Stimulated activated CD4-positive, alpha-beta T cell treated with anti-CD3 and anti-CD28 coated beads, Interleukin-2, amount 100 ng/mL, for 24 hours (primary cell): ENCODE measurements around the gene MTUS2.
"Not testable (repeated sequence)": the region's sequence is repeated elsewhere in the genome, so short reads cannot be mapped to it uniquely, and the experiment has no call there.

Source experiments
- DNase-seq, 2 donors: peaks; one replicate each; pipeline ENCODE4 v3.0.0-alpha.2; 2020

Gene MTUS2

DNA sequence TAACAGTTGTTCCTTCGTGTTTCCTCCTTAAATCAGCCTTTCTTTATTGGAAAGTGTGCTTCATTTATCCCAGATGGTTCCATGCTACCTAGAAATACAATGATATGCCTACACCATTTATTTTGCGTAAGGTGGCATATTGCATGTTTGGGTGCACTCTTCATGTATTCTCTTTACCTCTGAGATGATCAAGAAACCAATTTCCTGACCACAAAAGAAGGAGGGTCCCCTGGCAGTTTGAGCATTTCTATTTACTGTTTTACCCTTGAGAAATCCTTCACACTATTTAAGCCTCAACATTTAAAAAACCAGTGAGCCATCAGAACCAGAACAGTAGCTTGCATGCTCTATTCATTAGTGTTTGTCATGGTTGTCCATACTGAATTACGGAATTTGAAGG, 354.0 kb downstream of the MTUS2 start:
- no peak for DNase-seq

DNA sequence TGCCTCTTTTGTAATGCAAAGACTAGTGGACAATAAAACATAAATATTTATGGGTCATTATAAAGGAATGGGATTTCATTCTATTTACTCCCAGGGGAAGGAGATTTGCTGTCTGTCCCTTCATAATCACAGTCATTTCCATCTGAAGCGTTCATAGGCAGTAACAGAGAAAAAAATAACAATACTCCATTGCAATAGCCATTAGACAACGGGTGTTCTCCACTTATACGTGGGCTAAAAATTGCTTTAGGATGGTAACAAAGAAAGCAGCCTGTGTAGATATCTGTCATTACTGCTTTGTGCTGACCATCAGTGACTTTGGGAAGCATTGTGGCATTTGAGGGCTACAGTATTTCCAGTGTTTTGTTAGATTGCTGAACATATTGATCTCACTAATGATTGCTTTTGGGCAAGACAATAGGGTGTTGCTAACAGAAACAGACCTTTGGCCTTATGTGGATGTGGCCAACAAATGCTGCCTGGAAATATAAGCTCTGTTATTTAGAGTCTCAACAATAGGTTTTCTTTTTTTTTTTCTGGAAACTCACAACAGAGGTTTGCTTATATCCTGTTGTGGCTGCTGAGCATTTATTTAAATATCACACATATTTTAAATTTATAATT, 355.2 kb downstream of the MTUS2 start:
- no peak for DNase-seq

DNA sequence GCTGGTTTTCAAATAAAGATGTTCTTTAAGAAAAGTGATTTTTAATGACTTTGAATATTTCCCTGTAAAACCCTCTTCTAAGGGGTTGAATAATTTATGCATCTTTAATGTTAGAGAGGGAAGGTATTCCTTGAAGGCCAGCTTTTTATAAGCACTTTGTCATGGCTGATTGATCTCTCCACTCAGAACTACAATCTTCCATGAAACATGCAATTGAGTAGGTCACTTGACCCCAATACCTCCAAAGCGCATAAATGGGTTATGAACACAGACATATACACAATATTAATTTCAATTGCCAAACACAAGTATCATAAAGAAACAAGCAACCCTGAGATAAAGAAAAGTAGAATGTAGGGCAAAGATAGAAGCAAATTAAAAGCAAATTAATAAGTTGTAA, 359.9 kb downstream of the MTUS2 start:
- no peak for DNase-seq

DNA sequence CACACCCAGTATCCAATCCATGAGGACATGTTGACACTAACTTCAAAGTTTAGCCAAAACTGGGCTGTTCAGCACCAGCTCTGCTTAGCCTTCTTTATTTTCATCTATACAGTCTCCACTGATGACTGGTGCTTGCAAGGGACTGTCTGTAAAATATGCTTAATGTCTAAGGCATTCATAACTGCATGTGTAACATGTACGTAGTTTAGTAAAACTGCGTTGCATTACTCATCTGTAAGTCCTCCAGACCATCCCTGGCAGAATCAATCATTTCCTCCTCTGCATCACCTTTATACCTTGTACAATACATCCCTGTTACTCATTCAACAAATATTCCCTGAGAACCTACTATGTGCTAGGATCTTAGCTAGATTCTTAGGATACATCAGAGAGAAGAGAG, 362.1 kb downstream of the MTUS2 start:
- no peak for DNase-seq

DNA sequence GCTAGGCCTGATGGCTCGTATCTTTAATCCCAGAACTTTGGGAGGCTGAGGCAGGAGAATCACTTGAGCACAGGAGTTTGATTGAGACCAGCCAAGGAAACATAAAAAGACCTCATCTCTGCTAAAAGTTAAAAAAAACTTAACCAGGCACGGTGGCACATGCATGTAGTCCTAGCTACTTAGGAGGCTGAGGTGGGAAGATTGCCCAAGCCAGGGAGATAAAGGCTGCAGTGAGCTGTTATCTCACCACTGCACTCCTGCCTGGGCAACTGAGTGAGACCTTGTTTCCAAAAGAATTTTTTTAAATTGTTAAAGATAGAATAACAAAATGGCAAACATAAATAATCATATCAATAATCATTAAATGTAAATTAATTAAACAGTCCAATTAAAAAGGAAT, 365.8 kb downstream of the MTUS2 start:
- no peak for DNase-seq

DNA sequence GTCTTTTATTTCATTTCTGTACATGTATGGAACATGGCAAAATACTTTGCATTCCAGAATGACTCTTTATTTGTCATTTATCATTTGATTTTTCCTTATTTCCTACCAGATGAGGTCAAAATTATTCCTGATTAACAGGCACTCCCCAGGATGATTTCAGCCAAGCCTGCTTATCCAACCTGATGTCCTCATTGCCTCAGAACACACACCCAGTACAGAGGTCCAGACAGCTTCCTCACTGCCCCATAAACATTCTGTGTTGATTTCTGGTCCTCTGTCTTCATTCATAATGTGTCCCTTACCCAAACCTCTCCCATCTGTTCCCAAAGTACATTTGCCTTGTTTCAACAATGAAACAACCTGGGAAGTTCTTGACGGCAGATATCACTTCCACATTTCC, 367.4 kb downstream of the MTUS2 start:
- no peak for DNase-seq

DNA sequence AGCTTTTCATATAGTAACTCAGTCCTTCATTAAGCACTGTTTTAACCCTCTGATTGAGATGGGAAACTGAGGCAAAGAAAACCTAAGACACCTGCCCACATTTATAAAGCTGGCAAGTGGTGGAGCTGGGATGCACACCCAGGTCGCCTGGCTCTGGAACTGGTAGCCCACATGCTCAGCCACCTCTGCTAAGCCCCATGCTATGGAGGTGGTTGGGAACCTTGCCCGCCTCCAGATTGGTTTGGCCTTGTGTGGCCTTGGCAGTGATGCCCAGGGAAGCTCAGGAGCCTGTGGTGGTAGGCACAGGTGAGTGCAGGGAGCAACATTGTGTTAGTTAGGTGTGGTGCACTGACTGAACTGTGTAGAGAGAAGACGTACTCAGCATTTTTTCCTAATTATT, 370.2 kb downstream of the MTUS2 start:
- no peak for DNase-seq

DNA sequence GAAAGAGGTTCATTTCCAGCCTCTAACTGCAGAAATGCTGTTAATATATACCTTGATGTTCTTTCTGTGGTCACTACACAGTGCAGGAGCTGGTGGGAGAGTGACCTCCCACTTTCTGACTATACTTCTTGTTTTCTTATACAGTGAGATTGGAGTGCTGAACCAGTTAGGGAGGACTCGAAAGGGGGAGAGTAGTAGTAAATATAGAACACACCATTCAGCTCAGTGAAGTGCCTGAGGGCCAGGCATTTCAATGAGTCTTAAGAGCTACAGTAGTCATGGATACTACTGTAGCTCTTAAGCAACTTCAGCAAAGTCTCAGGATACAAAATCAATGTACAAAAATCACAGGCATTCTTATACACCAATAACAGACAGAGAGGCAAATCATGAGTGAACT, 372.9 kb downstream of the MTUS2 start:
- DNase-seq: no peak

DNA sequence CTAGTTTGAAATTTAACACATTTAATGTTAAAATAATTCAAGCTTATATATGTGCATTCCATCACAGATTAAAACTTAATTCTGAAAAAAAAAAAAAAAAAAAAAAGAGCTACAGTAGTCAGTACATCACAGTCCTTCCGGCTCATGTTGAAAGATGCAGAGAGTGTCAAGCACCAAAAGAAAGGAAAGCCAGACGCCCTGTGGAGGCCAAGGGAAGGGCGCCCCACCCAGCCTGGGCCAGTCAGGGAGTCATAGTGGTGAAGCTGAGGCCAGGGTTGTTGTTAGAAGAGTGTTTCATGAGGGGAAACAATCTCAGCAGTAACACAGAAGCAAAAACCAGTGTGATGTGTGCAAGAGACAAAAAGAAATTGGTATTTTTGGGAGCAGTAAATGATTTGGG, 375.3 kb downstream of the MTUS2 start:
- DNase-seq: no peak

DNA sequence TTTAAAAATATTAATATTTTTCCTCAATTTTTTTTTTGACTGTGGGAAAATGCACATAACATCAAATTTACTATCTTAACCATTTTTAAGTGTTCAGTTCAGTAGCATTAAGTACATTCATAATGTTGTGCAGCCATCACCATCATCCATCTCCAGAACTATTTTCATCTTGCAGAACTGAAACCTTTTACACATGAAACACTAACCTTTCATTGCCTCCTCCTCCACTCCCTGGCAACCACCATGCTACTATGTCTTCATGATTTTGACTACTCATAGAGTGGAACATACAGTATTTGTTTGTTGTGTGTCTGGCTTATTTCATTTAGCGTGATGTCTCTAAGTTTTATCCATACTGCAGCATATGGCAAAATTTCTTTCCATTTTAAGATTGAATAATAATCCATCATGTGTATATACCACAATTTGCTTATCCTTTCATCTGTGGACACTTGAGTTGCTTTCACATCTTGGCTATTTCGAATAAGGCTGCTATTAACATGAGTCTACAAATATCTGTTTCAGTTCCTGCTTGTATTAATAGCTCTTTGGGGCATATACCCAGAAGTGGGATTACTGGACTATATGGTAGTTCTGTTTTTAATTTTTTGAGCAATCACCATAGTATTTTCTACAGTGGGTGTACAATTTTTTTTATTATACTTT, 376.4 kb downstream of the MTUS2 start:
- DNase-seq: no peak

DNA sequence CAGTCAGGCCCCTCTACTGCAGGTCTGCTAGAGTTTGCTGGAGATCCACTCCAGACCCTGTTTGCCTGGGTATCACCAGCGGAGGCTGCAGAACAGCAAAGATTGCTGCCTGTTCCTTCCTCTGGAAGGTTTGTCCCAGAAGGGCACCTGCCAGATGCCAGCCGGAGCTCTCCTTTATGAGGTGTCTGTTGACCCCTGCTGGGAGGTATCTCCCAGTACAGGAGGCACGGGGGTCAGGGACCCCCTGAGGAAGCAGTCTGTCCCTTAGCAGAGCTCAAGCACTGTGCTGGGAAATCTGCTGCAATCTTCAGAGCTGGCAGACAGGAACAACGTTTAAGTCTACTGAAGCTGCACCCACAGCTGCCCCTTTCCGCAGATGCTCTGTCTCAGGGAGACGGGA, 382.6 kb downstream of the MTUS2 start:
- not testable (repeated sequence) for DNase-seq

DNA sequence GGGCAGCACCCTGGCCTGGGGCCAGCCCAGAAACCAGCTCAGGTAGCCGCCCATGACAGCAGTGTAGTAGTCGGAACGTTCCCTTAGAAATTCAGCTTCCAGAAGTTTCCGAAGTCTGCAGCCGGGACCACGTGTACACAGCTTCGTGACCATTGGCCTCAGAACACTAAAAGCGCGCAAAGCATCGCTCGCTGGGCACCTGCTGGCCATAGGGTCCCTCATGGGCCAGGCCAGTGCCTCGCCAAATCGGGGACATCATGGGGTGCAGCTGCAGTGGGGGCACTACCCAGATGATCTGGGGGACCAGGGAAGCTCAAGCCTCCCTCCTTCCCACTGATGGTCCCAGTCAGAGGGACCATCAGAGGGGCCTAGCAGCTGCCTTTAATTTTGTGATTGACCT, 384.5 kb downstream of the MTUS2 start:
- no peak for DNase-seq

DNA sequence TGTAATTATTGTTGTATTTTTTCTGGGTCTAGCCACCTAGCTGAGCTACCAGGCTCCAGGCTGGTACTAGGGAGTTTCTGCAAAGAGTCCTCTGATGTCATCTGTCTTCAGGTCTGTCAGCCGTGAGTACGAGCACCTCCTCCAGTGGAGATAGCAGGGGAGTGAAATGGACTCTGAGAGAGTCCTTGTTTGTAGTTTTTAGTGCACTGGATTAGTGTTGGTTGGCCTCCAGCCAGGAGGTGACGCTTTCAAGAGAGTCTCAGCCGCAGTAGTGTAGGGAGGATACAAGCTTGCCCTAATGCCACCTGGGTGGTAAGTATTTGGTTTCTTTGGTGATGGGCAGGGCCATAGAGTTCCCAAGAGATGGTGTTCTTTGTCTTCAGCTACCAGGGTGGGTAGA, 390.5 kb downstream of the MTUS2 start:
- DNase-seq: no peak

DNA sequence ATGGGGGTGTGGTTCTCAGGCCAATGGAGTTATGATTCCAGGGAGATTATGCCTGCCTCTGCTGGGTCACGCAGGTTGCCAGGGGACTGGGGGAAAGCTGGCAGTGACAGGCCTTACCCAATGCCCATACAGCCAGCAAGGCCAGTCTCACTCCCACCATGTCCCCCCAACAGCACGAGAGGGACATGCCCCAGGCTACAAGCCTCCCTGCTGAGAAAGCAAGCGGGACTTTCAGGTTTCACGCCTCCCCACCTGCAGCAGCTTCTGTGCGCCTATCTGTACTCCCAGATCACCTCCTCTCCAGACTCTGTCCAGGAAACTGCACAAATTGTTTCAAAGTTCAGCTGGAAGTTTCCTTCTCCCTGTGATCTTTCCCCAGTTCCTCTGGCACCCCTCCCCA, 391.0 kb downstream of the MTUS2 start:
- DNase-seq: not testable (repeated sequence)

DNA sequence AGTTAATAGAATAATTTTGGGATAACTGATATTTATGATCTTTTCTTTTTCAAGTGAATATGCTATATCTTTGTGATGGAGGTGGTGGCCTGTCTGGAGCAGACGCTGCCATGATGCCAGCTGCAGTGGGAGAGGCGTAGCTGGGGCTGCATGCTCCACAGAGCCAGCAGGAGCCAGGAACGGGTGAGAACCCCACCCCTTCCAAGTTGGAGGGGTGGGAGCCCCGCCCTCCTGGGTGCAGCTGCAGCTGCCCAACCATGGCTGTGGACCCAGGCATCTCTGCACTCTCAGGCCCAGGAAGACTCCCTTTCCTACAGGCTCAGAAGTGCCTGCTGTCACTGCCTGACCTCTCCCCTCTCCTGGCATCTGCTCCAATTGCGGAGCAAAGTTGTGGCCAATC, 402.3 kb downstream of the MTUS2 start:
- DNase-seq: no peak

DNA sequence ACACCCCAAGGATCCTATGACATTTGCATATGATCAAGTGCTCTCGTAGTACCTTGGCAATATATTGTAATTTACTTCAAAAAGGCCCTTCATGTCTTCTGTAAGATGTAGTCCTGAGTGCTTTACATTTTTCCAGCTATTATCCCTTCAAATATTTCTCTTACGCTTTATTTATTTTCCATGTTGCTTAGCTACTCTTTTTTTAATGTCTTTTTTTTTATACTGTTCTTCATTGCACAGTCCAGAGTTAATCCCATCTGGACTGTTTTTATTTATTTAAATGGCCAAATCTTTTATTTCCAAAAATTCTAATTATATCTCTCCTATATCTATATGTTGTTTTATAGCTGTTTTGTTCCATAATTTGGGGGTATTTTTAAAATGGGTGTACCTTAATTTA, 404.1 kb downstream of the MTUS2 start:
- no peak for DNase-seq

DNA sequence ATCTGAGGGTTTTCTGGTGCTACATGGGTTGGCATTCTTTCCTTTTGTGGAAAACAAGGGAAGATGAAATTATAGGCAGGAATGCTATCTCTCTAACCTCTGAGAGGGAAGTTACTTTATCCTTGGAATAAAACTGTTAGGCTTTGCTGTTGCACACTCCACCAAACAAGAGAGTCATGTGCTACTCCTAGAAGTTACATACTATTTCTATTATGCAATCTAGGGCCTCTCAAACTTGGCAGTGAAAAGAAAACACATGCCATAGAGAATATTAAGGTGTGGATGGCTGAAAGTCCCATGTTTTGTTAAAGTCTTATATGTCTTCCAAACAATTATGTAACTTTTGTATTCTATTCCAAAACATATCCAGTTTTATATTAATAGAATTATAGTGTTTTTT, 407.4 kb downstream of the MTUS2 start:
- DNase-seq: no peak

DNA sequence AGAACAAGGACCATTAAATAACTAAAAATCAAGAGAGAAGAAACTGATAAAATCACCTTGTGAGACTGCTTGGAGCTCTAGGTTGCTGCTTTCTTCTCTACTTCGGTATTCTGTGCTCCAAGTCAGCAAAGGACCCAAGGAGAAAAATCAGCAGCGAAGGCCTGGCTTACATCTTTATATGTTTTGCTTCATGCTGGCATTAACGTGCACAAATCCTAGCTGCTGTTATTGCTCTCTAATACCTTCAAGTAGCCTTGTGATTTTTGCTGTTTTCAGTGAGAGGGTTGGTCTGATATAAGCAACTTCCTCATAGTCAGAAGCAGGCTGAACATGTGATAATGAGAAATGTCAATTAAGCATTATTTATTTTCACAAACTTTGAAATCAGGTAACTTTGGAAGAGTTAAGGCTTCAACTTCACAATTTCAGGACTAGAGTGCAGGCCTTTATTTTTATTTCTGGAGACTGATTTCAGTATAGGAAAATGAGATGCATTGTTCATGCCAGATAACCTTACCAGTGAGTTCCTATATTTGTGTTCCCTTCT, 410.2 kb downstream of the MTUS2 start:
- DNase-seq: no peak

DNA sequence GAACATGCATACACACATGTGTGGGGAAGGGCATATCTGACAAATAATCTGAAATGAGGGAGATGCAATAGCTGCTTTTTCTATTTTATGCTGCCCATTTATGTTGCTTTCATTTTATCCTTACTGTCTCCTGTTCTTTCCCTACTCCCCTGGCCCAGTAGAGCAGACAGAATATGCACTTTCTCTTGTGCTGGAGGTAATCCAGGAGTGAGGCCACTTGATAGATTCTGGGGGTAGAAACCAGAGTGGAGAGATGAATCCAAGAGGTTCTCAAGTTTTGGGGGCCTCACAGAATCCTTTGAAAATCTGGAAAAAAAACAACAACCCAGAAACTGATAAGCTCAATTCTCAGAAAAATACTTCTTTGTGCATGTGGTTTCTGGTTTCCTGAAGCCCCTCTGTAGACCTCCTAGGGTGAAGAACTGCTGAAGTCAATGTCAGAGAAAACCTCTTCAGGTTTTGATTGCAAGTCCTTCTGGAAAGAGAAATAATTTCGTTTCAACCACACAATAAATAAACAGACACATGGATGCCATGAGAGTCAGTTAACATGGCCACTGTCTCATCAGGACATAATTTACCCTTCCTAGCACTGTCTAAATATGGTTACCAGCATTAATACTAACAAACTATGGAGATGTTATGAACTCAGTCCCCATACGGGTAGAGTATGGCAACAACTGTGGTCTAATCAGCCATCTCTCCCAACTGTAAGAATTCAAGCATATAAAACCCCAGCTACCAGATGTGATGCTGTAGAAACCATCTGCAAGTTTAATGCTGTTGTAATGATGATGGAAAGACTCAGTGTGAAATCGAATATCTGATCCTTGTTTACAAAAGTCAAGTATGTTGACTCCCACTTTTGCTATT, 419.8 kb downstream of the MTUS2 start:
- DNase-seq: no peak

DNA sequence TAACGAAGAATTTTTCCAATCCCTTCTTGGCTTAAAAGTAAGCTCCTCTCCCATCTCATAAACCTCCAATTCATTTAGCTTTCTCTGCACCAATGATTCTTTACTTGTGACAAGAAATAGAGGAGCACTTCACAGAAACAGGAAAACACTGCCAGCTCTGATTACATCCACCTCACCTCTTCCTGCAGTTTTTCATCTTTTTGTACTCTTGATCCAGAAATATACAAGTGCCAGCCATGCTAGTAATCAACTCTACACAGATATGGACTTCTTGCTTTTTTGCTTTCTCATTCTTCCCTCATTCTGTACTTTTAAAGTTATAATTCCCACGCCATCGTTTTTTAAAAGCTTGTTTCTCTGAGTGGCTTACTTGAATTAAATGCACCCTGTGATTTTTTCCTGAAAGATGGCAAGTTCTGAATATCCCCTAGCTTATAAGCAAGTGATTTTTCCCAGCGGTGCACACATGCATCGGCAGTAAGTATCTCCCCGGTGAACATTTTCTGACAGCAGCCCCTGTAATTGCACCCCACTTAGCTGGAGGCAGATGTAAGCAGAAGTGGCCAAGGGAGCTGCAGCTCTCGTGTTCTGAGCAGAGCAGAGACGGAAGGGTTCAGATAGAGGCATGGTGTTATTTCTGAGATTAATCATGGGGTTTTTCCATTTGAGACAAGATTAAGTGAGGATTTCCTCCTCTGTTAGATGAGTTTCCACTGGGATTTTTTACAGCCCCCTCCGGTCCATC, 434.7 kb downstream of the MTUS2 start:
- no peak for DNase-seq

DNA sequence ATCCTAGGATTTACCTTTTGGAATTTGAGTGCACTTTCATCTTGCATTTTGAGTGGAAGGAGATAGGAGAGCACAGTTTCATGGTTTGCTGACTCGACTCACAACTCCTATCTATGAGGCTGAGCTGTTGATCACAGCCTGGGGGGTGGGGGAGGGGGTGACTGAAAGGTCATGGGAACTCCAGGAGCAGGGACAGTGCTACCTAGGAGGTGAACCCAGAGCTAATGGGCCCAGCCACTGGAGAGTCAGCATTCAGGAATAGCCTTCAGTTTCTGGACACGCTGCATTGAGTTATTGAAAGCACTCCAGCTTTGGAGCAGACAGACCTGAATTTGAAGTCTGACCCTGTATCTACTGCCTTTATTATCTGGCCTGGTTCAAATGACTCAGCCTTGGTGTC, 435.4 kb downstream of the MTUS2 start:
- DNase-seq: no peak

DNA sequence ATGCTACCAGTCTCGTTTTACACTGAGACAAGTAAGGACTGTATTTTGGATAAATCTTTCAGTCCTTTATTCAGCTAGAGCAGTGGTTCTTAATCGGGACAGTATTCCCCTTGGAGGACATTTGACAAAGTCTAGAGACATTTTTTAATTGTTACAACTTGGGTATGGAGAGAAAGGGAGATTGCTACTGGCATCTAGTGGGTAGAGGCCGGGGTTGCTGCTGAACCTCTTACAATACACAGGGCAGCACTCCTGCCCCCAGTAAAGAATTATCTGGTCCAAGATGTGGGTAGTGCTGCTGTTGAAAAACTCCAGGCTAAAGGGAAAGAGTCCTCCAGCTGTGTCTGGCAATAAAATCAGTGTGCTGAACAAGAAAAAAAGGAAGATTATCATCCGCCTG, 440.5 kb downstream of the MTUS2 start:
- no peak for DNase-seq

DNA sequence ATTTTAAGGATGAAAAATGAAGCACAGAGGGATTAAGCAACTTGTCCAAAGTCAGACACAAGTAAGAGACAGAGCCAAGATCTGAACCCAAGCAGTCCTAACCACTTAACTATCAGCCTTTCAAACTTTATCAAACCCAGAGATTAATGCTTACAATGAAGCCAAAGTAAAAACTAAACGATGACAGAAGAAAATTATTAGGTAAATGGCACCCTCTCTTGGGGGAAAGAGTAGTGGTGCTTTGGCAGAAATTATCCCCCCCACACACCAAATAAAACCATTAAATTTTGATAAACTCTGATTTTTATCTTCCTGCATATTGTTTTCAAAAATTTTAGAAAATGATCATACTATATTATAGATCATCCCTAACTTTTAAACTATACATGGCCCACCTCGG, 446.1 kb downstream of the MTUS2 start:
- no peak for DNase-seq
